Mesothelial cell of epicardium (in vitro differentiated cells): ENCODE measurements around the gene KDM6A. TPM values are rescaled to one million over a fixed set of nuclear protein-coding genes. Genes with fewer than 3 reads are reported as not detected.
"Not testable (repeated sequence)": the region's sequence is repeated elsewhere in the genome, so short reads cannot be mapped to it uniquely, and the experiment has no call there.

Experiments used
- DNase-seq, 2 experiments: peaks; one replicate each; pipeline ENCODE4 v3.0.0; 2021; ENCODE audit warnings: low spot score in 2 of 2; ENCODE audit not compliant: unreplicated experiment in 2 of 2
- H3K27ac Mint-ChIP-seq: 2 replicates; pipeline ENCODE4 v1.8.0; 2021; ENCODE audit warnings: mixed read lengths
- H3K27me3 Mint-ChIP-seq: 2 replicates; pipeline ENCODE4 v1.8.0; 2021; ENCODE audit warnings: low read depth, mixed read lengths
- H3K36me3 Mint-ChIP-seq: 2 replicates; pipeline ENCODE4 v1.8.0; 2021; ENCODE audit warnings: mixed read lengths
- H3K4me1 Mint-ChIP-seq: 2 replicates; pipeline ENCODE4 v1.8.0; 2021; ENCODE audit warnings: mixed read lengths
- H3K4me3 Mint-ChIP-seq: 2 replicates; pipeline ENCODE4 v1.8.0; 2021; ENCODE audit warnings: mild to moderate bottlenecking, moderate library complexity, mixed read lengths
- H3K9me3 Mint-ChIP-seq: 2 replicates; pipeline ENCODE4 v1.8.0; 2021; ENCODE audit warnings: mixed read lengths
- total RNA-seq: library from RNA; stranded (reverse); gene quantifications from 3 replicates; pipeline ENCODE4 v1.2.1, GENCODE V29; 2021
- TF ChIP-seq, protein P1 (sequence below): fragments of 200-600 bp; sonication (generic); IDR thresholded peaks from one replicate; pipeline ENCODE4 v1.5.0; 2021; ENCODE audit warnings: antibody characterized with exemption; ENCODE audit not compliant: unreplicated experiment

The KDM6A gene
- total RNA-seq, 1 donor from 2014 or later, result 69.7 TPM

DNA sequence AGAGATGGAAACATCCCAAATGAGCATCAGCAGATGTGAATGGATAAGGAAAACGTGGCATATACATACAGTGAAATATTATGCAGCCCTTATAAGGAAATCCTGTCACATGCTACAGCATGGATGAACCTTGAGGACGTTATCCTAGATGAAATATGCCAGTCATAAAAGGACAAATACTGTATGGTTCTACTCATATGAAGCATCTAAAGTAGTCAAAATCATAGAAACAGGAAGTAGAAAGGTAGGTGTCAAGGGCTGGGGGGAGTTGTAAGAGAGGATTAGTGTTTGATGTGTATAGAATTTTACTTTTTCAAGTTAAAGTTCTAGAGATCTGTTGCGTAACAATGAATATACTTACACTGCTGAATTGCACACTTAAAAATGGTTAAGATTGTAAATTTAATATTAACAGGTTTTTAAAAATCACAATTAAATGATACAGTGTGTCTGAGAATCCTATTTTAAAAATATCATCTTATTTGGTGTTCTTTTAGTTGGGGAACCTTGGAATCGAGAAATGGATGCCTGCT, 58.5 kb downstream of the KDM6A start:
- no peaks in the 10 kb centered on the region for H3K27me3 Mint-ChIP-seq
- H3K36me3 Mint-ChIP-seq, result peaks cover 6% of the 10 kb centered on the region
- TF ChIP-seq, protein P1, sequence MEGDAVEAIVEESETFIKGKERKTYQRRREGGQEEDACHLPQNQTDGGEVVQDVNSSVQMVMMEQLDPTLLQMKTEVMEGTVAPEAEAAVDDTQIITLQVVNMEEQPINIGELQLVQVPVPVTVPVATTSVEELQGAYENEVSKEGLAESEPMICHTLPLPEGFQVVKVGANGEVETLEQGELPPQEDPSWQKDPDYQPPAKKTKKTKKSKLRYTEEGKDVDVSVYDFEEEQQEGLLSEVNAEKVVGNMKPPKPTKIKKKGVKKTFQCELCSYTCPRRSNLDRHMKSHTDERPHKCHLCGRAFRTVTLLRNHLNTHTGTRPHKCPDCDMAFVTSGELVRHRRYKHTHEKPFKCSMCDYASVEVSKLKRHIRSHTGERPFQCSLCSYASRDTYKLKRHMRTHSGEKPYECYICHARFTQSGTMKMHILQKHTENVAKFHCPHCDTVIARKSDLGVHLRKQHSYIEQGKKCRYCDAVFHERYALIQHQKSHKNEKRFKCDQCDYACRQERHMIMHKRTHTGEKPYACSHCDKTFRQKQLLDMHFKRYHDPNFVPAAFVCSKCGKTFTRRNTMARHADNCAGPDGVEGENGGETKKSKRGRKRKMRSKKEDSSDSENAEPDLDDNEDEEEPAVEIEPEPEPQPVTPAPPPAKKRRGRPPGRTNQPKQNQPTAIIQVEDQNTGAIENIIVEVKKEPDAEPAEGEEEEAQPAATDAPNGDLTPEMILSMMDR, result no peak
- DNase-seq, result no peak
- no peak overlapping the region for H3K4me3 Mint-ChIP-seq
- H3K4me1 Mint-ChIP-seq, result no peaks in the 10 kb centered on the region
- peaks cover 20% of the 10 kb centered on the region for H3K9me3 Mint-ChIP-seq
- H3K27ac Mint-ChIP-seq, result no peak overlapping the region

DNA sequence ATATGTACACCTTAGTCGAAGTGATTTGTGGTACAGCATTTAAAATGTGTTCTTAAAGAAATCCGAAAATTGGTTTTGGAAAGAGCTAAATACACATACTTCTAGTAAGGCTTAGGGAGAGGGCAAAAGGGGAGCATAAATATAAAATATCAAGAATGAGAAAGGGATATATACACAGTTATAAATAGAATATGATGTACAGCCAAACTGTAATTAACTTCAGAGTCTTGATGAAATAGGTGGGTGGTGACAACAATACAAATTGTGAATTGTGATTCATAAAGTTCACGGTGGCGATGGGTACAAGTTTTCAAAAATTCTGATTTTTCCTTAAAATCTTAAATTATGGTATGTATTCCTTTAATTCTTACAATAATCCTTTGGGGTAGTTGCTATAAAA, 62.2 kb downstream of the KDM6A start:
- Mint-ChIP-seq H3K27me3 (no peaks in the 10 kb centered on the region), H3K27ac (no peak overlapping the region), H3K9me3 (peaks cover 28% of the 10 kb centered on the region), H3K36me3 (peaks cover 6% of the 10 kb centered on the region), H3K4me3 (no peak overlapping the region), H3K4me1 (peaks cover 4% of the 10 kb centered on the region)
- TF ChIP-seq, protein P1, result no peak
- DNase-seq, result no peak

DNA sequence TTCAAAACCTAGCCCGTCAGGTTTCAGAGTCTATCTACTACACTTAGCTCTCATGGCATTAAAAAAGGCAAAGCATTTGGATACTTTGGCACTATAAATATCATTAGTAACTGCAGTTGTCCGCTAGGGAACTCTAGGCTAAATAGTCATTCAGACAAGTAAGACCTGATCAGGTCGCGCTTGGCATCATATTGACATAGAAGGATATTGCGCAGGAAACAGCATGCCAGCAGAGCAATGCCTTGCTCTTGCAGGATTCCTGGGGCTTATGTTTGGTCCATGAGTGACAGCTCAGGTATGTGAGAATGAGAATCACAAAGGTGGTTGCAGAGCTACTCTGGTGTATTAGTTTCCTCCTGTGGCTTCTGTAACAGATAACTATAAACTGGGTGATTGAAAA, 62.7 kb downstream of the KDM6A start:
- no peak overlapping the region for H3K4me3 Mint-ChIP-seq
- no peak overlapping the region for H3K27ac Mint-ChIP-seq
- TF ChIP-seq, protein P1, result no peak
- H3K27me3 Mint-ChIP-seq, result no peaks in the 10 kb centered on the region
- peaks cover 4% of the 10 kb centered on the region for H3K4me1 Mint-ChIP-seq
- peaks cover 9% of the 10 kb centered on the region for H3K36me3 Mint-ChIP-seq
- H3K9me3 Mint-ChIP-seq, result peaks cover 28% of the 10 kb centered on the region
- no peak for DNase-seq

DNA sequence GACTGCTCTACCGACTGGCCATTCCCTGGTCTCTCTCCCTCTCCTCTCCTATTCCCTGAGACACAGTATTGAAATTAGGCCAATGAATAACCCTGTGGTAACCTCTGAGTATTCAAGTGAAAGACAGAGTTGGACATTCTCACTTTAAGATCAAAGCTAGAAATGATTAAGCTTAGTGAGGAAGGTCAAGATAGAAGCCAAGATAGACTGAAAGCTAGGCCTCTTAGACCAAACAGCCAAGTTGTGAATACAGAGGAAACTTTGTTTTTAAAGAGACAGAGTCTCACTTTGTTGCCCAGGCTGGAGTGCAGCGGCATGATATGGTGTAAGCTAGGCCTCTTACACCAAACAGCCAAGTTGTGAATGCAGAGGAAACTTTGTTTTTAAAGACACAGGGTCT, 64.6 kb downstream of the KDM6A start:
- Mint-ChIP-seq H3K27ac (no peak overlapping the region), H3K27me3 (no peaks in the 10 kb centered on the region), H3K9me3 (peaks cover 27% of the 10 kb centered on the region), H3K4me3 (no peak overlapping the region), H3K36me3 (peaks cover 12% of the 10 kb centered on the region), H3K4me1 (peaks cover 4% of the 10 kb centered on the region)
- TF ChIP-seq, protein P1, result no peak
- no peak for DNase-seq

DNA sequence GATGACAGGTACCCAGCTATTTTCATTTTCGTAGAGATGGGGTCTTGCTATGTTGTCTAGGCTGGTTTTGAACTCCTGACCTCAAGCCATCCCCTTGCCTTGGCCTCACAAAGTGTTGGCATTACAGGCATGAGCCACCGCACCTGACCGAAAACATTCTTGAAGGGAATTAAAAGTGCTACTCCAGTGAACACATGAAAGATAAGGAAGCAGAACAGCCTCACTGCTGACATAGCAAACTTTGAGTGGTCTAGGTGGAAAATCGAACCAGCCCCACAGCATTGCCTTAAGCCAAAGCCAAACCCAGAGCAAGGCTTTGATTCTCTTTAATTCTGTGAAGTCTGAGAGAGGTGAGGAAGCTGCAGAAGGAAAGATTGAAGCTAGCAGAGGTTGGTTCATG, 65.1 kb downstream of the KDM6A start:
- peaks cover 32% of the 10 kb centered on the region for H3K9me3 Mint-ChIP-seq
- peaks cover 4% of the 10 kb centered on the region for H3K4me1 Mint-ChIP-seq
- DNase-seq, result no peak
- H3K4me3 Mint-ChIP-seq, result no peak overlapping the region
- H3K27ac Mint-ChIP-seq, result no peak overlapping the region
- no peaks in the 10 kb centered on the region for H3K27me3 Mint-ChIP-seq
- H3K36me3 Mint-ChIP-seq, result peaks cover 12% of the 10 kb centered on the region
- TF ChIP-seq, protein P1, result no peak

DNA sequence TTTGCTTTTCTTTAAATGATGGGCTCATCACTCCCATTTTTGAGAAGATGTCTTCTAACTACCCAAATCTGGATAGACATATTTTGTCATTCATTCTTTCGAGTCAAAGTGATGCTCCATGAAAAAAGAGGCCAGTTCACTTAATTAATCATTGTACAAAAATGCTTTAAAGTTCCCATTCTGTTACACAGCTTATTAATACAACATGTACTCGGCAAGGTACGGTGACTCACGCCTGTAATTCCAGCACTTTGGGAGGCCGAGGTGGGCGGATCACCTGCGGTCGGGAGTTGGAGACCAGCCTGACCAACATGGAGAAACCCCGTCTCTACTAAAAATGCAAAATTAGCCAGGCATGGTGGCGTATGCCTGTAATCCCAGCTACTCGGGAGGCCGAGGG, 67.6 kb downstream of the KDM6A start:
- not testable (repeated sequence) for H3K4me3 Mint-ChIP-seq, H3K27ac Mint-ChIP-seq, H3K27me3 Mint-ChIP-seq, H3K4me1 Mint-ChIP-seq, DNase-seq
- peaks cover 47% of the 10 kb centered on the region for H3K9me3 Mint-ChIP-seq
- peaks cover 27% of the 10 kb centered on the region for H3K36me3 Mint-ChIP-seq
